RWPE1 (cell line): ENCODE results near the gene ATP1A1.

Experiments used
- CTCF ChIA-PET: fragments of 350-600 bp; sonication (Branson Sonifier 250); formaldehyde crosslinking; extraction: SDS; loops from one replicate; lab custom pipeline; 2021; lab: Yijun Ruan, JAX
- POLR2A ChIA-PET: fragments of 400-600 bp; formaldehyde crosslinking; extraction: SDS; loops from one replicate; lab custom pipeline; 2020; ENCODE audit warnings: antibody characterized with exemption; ENCODE audit not compliant: low non-redundant PET; lab: Yijun Ruan, JAX
- DNase-seq: peaks from one replicate; pipeline ENCODE4 v3.0.0; 2012; ENCODE audit warnings: low spot score
- H3K27ac ChIP-seq: fragments of 450-650 bp; 2 replicates; pipeline ENCODE4 v1.5.1; 2017
- TF ChIP-seq, protein P1 (sequence below): fragments of 450-650 bp; conservative IDR thresholded peaks from 2 replicates; pipeline ENCODE4 v1.5.1; 2017; ENCODE audit warnings: low read depth, mild to moderate bottlenecking

Gene ATP1A1

DNA sequence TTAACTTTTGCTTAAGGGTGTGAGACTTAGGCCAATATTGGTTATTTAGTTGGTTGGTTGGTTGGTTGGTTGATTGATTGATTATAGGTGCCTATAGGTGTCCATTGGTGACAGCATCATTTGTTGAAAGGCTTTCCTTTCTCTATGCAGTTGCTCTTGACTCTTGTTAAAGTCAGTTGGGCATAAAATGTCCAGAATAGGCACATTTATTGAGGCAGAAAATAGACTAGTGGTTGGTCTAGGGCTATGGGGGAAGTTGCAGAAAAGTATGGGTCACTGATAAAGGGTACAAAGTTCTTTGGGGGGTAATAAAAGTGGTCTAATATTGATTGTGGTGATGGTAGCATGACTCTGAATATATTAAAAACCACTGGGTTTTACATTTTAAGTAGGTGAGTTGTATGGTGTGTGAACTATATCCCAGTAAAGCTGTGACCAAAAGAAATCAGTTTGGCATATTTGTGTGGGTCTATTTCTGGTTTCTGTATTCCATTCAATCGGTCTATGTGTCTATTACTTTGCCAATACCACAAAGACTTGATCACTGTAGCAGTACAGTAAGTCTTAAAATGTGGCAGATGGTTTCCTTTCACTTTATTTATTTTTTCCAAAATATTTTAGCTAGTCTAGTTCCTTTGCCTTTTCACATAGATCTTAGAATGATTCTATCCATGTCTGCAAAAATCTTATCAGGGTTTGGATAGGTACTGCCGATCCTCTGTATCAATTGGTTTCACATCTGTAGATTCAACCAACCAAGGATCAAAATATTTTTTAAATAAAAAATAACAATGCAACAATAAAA is 63.0 kb downstream of the ATP1A1 start:
- H3K27ac ChIP-seq, result no peak overlapping the region
- POLR2A ChIA-PET, result no interaction called here
- no peak for DNase-seq
- TF ChIP-seq, protein P1, sequence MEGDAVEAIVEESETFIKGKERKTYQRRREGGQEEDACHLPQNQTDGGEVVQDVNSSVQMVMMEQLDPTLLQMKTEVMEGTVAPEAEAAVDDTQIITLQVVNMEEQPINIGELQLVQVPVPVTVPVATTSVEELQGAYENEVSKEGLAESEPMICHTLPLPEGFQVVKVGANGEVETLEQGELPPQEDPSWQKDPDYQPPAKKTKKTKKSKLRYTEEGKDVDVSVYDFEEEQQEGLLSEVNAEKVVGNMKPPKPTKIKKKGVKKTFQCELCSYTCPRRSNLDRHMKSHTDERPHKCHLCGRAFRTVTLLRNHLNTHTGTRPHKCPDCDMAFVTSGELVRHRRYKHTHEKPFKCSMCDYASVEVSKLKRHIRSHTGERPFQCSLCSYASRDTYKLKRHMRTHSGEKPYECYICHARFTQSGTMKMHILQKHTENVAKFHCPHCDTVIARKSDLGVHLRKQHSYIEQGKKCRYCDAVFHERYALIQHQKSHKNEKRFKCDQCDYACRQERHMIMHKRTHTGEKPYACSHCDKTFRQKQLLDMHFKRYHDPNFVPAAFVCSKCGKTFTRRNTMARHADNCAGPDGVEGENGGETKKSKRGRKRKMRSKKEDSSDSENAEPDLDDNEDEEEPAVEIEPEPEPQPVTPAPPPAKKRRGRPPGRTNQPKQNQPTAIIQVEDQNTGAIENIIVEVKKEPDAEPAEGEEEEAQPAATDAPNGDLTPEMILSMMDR, result no peak
- CTCF ChIA-PET, result interaction anchor here (0.6 kb wide), 1 partner anchor 13 kb away, joined by 7 read pairs; no protein-coding TSS in a partner anchor

DNA sequence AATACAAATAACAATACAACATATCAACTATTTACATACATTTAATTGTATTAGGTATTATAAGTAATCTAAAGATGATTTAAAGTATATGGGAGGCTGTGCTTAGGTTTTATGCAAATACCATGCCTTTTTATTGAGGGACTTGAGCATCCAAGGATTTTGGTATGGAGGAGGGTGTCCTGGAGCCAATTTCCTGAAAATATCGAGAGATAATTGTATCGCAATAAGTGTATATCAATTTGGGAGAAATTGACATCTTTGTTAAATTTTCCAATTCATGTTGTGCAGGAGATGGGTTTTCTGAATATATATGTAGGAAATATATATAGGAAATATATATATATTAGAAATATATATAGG is 63.5 kb downstream of the ATP1A1 start:
- TF ChIP-seq, protein P1, result no peak
- no peak for DNase-seq
- CTCF ChIA-PET, result interaction anchor here (0.6 kb wide), 1 partner anchor 13 kb away, joined by 7 read pairs; no protein-coding TSS in a partner anchor
- POLR2A ChIA-PET, result no interaction called here
- no peak overlapping the region for H3K27ac ChIP-seq

DNA sequence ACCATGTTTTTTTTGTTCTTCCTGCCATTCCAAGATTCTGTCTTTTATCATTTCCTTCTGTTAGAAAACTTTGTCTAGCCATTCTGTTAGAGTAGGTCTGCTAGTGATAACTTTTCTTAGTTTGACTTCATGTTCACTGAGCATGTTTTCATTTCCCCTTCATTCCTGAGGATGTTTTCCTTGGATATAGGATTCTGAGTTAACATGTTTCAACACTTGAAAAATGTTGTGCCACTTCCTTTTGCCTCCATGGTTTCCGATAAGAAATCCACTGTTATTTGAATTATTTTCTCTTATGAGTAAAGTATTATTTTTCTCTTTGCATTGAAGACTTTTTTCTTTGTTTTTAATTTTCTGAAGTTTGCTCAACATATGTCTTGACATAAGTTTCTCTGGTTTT is 66.7 kb downstream of the ATP1A1 start:
- DNase-seq, result no peak
- ChIA-PET POLR2A (no interaction called here), CTCF (interaction anchor here (0.7 to 0.8 kb wide), 2 partner anchors 12 to 895 kb away, joined by 3 read pairs; no protein-coding TSS in a partner anchor)
- no peak overlapping the region for H3K27ac ChIP-seq
- TF ChIP-seq, protein P1, result no peak

DNA sequence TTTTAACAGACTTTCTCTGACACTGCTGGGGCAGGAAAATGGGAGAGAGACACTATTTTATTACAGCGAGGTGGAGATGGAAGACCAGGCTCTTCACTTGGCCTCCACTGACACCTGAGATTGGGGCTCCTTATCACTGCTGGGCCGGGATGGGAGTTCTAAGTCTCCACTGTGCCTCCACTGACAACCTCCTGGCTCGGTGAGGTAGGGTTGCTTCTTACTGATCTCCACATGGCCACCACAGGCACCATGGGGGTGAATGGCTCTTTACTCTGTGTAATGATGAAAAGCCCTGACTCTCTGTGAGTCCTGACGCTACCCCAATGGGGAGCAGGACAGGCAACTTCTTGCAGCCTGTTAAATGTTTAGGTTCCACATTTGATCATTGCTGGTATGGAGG is 67.7 kb downstream of the ATP1A1 start:
- DNase-seq, result no peak
- TF ChIP-seq, protein P1, result no peak
- H3K27ac ChIP-seq, result no peak overlapping the region
- CTCF ChIA-PET, result no interaction called here
- POLR2A ChIA-PET, result no interaction called here

DNA sequence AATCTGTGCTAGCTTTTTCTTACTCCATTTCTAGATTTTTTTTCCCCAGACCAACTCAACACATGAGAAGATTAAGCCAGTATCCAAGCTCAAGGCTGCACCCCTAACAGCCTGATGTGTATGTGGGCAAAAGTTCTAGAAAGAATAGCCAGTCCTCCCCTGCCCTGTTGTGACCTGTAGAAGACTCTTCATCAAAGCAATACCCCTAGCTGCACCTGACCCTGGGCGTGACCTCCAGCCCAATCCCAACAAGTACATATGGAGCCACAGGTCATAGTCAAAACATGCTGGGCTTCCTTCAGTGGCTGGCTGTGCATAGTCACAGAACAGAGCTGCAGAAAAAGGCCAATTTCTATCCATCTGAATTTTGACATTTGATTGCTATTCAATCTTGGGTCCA is 72.5 kb downstream of the ATP1A1 start:
- DNase-seq, result no peak
- TF ChIP-seq, protein P1, result no peak
- ChIA-PET CTCF (no interaction called here), POLR2A (no interaction called here)
- H3K27ac ChIP-seq, result no peak overlapping the region

DNA sequence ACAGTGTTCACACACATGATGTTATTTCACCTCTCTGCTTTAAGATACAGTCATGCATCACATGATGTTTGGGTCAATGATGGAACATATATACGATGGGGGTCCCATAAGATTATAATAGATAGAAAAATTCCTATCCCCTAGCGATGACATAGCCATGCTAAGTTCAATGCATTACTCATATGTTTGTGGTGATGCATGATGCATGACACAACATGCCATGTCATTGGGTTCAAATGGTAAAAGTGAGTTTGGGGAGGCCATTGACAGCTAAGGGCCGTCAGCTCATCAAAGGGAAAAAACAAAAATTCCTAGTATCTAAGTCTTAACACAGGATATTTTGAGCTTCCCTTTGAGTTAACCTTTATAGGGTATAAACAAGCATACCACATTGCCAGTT is 73.6 kb downstream of the ATP1A1 start:
- TF ChIP-seq, protein P1, result no peak
- no peak overlapping the region for H3K27ac ChIP-seq
- DNase-seq, result peak; percentile 12
- ChIA-PET CTCF (no interaction called here), POLR2A (no interaction called here)
